Neural cell (in vitro differentiated cells): Measurements from ENCODE around the gene PTAFR. TPM values are rescaled to one million over a fixed set of nuclear protein-coding genes. Genes with fewer than 3 reads are reported as not detected.

Source experiments
- H2AFZ ChIP-seq: fragments of 200-600, 300-800 bp; sonication (generic), shearing (Covaris generic); 2 replicates; pipeline ENCODE4 v1.6.0; 2014; ENCODE audit warnings: low read depth, mild to moderate bottlenecking, antibody characterized with exemption, low read length, moderate library complexity
- H3F3A ChIP-seq: fragments of 200-600 bp; shearing (Covaris generic); 2 replicates; pipeline ENCODE4 v1.6.1; 2016; ENCODE audit warnings: mild to moderate bottlenecking, moderate library complexity, mixed read lengths, antibody characterized with exemption, low read length; ENCODE audit not compliant: insufficient read depth, poor library complexity, severe bottlenecking
- H3K27ac ChIP-seq: fragments of 200-600, 300-800 bp; sonication (generic), shearing (Covaris generic); 2 replicates; pipeline ENCODE4 v1.5.1; 2014; ENCODE audit warnings: mild to moderate bottlenecking, low read length, moderate library complexity
- H3K27me3 ChIP-seq: fragments of 300-800, 200-600 bp; sonication (generic), shearing (Covaris generic); 2 replicates; pipeline ENCODE4 v1.6.0; 2014; ENCODE audit warnings: mild to moderate bottlenecking, low read depth, low read length, moderate library complexity; ENCODE audit not compliant: insufficient read depth
- H3K36me3 ChIP-seq: fragments of 300-800, 200-600 bp; sonication (generic), shearing (Covaris generic); 2 replicates; pipeline ENCODE4 v1.5.1; 2014; ENCODE audit warnings: mild to moderate bottlenecking, antibody characterized with exemption, low read length, moderate library complexity; ENCODE audit not compliant: insufficient read depth
- H3K4me2 ChIP-seq: fragments of 300-800, 200-600 bp; sonication (generic), shearing (Covaris generic); 2 replicates; pipeline ENCODE4 v1.6.0; 2014; ENCODE audit warnings: mild to moderate bottlenecking, low read length
- H3K4me3 ChIP-seq: fragments of 300-800, 200-600 bp; sonication (generic), shearing (Covaris generic); 2 replicates; pipeline ENCODE4 v1.5.1; 2014; ENCODE audit warnings: mild to moderate bottlenecking, low read length, moderate library complexity
- H3K79me2 ChIP-seq: fragments of 200-600 bp; shearing (Covaris generic); replicated peaks from 2 replicates; pipeline ENCODE4 v1.6.0; 2014; ENCODE audit warnings: mild to moderate bottlenecking, low read length, moderate library complexity; ENCODE audit not compliant: insufficient read depth
- H3K9ac ChIP-seq: fragments of 300-800, 200-600 bp; sonication (generic), shearing (Covaris generic); 2 replicates; pipeline ENCODE4 v1.6.1; 2016; ENCODE audit warnings: mild to moderate bottlenecking, low read length, mixed read lengths
- H3K9me2 ChIP-seq: fragments of 200-600 bp; shearing (Covaris generic); 2 replicates; pipeline ENCODE4 v1.6.1; 2016; ENCODE audit warnings: mild to moderate bottlenecking, low read length, mixed read lengths; ENCODE audit not compliant: insufficient read depth
- H3K9me3 ChIP-seq: fragments of 200-600, 300-800 bp; sonication (generic), shearing (Covaris generic); 2 replicates; pipeline ENCODE4 v1.6.1; 2016; ENCODE audit warnings: mild to moderate bottlenecking, mixed run types, low read length, moderate library complexity, mixed read lengths
- H4K20me1 ChIP-seq: fragments of 200-600 bp; shearing (Covaris generic); 2 replicates; pipeline ENCODE4 v1.6.1; 2016; ENCODE audit warnings: mild to moderate bottlenecking, mixed run types; ENCODE audit not compliant: insufficient read depth
- EP300 ChIP-seq: fragments of 450-650 bp; conservative IDR thresholded peaks from 2 replicates; pipeline ENCODE4 v1.6.1; 2014; ENCODE audit warnings: antibody characterized with exemption, mild to moderate bottlenecking, moderate library complexity; ENCODE audit not compliant: poor library complexity, severe bottlenecking
- EZH2 ChIP-seq: fragments of 200-600, 300-800 bp; shearing (Covaris generic), sonication (generic); IDR thresholded peaks from 2 replicates; pipeline ENCODE4 v1.6.1; 2014; ENCODE audit warnings: antibody characterized with exemption, low read length, borderline replicate concordance, mild to moderate bottlenecking; ENCODE audit not compliant: insufficient read depth, poor library complexity, severe bottlenecking
- MXI1 ChIP-seq: fragments of 450-650 bp; conservative IDR thresholded peaks from 2 replicates; pipeline ENCODE4 v1.6.1; 2014; ENCODE audit warnings: antibody characterized with exemption, mild to moderate bottlenecking; ENCODE audit not compliant: poor library complexity, severe bottlenecking
- POLR2AphosphoS5 ChIP-seq: IDR thresholded peaks from 2 replicates; pipeline ENCODE4 v1.6.1; 2012
- RAD21 ChIP-seq: fragments of 450-650 bp; conservative IDR thresholded peaks from 2 replicates; pipeline ENCODE4 v1.6.1; 2014; ENCODE audit warnings: antibody characterized with exemption, mild to moderate bottlenecking, moderate library complexity
- SMC3 ChIP-seq: fragments of 450-650 bp; conservative IDR thresholded peaks from 2 replicates; pipeline ENCODE4 v1.6.1; 2014; ENCODE audit warnings: antibody characterized with exemption, mild to moderate bottlenecking, moderate library complexity; ENCODE audit not compliant: poor library complexity
- TAF1 ChIP-seq: IDR thresholded peaks from 2 replicates; pipeline ENCODE4 v1.6.1; 2012; ENCODE audit warnings: low read depth
- polyA plus RNA-seq: library from polyadenylated mRNA; depleted of rRNA; stranded (reverse); fragments of >200 nt; gene quantifications from 2 replicates; pipeline ENCODE4 v1.2.3, GENCODE V29; 2014
- TF ChIP-seq, protein P1 (sequence below): IDR thresholded peaks from 2 replicates; pipeline ENCODE4 v1.6.1; 2012; ENCODE audit warnings: borderline replicate concordance
- TF ChIP-seq, protein P2 (sequence below): fragments of 450-650 bp; IDR thresholded peaks from 2 replicates; pipeline ENCODE4 v1.5.1; 2014; ENCODE audit warnings: antibody characterized with exemption, mild to moderate bottlenecking, moderate library complexity; ENCODE audit not compliant: poor library complexity, severe bottlenecking

PTAFR gene
- polyA plus RNA-seq, 1 donor from 2014 or later: 0.30 TPM

DNA sequence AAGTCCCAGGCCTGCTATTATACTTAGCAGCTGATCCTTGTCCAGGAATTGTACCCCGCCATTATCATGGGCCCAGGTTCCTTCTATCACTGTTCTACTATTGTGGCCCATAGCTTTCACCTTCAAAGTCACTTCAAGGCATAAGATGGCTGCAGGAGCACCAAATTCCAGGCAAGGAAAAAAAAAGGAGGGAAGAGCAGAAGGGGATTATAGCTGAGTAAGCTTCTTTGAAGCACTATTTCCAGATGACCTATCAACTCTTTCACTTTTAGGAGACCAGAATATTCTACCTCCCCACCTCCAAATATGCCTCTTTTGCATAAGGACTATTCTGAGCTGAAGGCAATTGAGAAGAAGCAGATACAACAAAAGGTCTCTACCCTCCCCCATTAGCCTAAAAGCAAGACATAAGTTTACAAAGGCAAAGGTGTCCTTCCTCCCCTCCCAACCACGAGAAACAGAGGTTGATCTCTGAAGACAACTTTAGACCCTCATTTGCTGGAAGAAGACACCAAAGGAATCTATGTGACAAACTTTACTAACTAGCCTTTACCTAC lies 41.8 kb downstream of the PTAFR start:
- no peak overlapping the region for H3K27ac ChIP-seq
- H3K36me3 ChIP-seq: no peaks in the 10 kb centered on the region
- H3F3A ChIP-seq: no peaks in the 10 kb centered on the region
- no peaks in the 10 kb centered on the region for H4K20me1 ChIP-seq
- no peak overlapping the region for H3K4me3 ChIP-seq
- no peak overlapping the region for H2AFZ ChIP-seq
- H3K79me2 ChIP-seq: no peaks in the 10 kb centered on the region
- H3K9me3 ChIP-seq: no peaks in the 10 kb centered on the region
- no peaks in the 10 kb centered on the region for H3K9me2 ChIP-seq
- TF ChIP-seq, protein P1, sequence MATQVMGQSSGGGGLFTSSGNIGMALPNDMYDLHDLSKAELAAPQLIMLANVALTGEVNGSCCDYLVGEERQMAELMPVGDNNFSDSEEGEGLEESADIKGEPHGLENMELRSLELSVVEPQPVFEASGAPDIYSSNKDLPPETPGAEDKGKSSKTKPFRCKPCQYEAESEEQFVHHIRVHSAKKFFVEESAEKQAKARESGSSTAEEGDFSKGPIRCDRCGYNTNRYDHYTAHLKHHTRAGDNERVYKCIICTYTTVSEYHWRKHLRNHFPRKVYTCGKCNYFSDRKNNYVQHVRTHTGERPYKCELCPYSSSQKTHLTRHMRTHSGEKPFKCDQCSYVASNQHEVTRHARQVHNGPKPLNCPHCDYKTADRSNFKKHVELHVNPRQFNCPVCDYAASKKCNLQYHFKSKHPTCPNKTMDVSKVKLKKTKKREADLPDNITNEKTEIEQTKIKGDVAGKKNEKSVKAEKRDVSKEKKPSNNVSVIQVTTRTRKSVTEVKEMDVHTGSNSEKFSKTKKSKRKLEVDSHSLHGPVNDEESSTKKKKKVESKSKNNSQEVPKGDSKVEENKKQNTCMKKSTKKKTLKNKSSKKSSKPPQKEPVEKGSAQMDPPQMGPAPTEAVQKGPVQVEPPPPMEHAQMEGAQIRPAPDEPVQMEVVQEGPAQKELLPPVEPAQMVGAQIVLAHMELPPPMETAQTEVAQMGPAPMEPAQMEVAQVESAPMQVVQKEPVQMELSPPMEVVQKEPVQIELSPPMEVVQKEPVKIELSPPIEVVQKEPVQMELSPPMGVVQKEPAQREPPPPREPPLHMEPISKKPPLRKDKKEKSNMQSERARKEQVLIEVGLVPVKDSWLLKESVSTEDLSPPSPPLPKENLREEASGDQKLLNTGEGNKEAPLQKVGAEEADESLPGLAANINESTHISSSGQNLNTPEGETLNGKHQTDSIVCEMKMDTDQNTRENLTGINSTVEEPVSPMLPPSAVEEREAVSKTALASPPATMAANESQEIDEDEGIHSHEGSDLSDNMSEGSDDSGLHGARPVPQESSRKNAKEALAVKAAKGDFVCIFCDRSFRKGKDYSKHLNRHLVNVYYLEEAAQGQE: no peak
- TF ChIP-seq, protein P2, sequence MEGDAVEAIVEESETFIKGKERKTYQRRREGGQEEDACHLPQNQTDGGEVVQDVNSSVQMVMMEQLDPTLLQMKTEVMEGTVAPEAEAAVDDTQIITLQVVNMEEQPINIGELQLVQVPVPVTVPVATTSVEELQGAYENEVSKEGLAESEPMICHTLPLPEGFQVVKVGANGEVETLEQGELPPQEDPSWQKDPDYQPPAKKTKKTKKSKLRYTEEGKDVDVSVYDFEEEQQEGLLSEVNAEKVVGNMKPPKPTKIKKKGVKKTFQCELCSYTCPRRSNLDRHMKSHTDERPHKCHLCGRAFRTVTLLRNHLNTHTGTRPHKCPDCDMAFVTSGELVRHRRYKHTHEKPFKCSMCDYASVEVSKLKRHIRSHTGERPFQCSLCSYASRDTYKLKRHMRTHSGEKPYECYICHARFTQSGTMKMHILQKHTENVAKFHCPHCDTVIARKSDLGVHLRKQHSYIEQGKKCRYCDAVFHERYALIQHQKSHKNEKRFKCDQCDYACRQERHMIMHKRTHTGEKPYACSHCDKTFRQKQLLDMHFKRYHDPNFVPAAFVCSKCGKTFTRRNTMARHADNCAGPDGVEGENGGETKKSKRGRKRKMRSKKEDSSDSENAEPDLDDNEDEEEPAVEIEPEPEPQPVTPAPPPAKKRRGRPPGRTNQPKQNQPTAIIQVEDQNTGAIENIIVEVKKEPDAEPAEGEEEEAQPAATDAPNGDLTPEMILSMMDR: no peak
- TF ChIP-seq SMC3: no peak
- TF ChIP-seq TAF1: no peak
- TF ChIP-seq MXI1: no peak
- no peak for TF ChIP-seq RAD21
- no peak for TF ChIP-seq EP300
- no peak for TF ChIP-seq EZH2
- no peak for TF ChIP-seq POLR2AphosphoS5
- H3K27me3 ChIP-seq: no peaks in the 10 kb centered on the region
- H3K4me2 ChIP-seq: no peak overlapping the region
- H3K9ac ChIP-seq: no peak overlapping the region

DNA sequence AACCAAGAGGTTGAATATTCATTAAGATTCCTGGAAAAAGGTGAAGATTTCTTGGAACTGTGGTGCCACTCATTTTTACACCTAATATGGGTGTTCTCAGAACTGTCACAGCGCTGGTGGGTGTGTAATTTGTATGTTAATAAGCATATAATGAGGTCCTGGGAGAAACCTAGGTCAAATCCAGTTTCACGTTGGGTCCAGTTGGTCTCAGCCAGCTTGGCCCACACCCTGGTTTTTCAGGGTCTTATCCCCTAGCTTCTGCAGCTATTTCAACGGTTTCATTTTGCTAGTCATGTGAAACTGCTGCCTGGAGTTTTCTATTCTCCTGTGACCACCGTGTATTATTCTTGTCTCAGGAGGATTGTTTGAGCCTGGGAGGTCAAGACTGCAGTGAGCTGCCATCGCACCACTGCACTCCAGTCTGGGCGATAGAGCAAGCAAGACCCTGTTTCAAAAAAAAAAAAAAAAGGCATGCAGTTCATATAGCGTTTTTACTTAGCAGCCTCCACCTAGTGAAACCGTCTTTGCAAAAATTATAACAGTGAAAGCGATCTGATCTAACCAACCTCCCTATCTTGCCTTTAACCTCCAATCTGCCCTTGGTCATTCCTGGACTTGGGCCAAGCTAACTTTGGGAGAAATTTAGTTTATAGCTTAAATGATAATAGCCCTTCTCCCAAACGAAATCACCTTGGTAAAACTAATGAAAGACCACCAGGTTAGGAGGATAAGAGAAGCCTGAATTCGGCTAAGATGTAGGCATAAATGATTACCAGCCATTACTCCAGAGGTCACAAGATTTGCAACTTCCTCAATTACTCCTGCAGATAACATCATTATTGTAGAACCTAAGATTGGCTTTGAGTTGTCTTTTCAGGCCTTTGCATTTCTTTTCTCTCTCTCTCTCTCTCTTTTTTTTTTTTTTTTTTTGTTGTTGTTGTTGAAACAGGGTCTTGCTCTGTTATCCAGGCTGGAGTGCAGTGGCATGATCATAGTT lies 44.0 kb downstream of the PTAFR start:
- H3K4me2 ChIP-seq: no peak overlapping the region
- H3K27me3 ChIP-seq: no peaks in the 10 kb centered on the region
- no peaks in the 10 kb centered on the region for H3K79me2 ChIP-seq
- no peak overlapping the region for H3K27ac ChIP-seq
- H3F3A ChIP-seq: no peaks in the 10 kb centered on the region
- no peaks in the 10 kb centered on the region for H3K9me3 ChIP-seq
- no peaks in the 10 kb centered on the region for H3K36me3 ChIP-seq
- no peak overlapping the region for H3K4me3 ChIP-seq
- TF ChIP-seq TAF1 (no peak), RAD21 (no peak), SMC3 (no peak)
- TF ChIP-seq, protein P1: no peak
- H4K20me1 ChIP-seq: no peaks in the 10 kb centered on the region
- H3K9ac ChIP-seq: no peak overlapping the region
- no peaks in the 10 kb centered on the region for H3K9me2 ChIP-seq
- no peak overlapping the region for H2AFZ ChIP-seq
